ENCODE measurements around the gene FGD2.

DNA sequence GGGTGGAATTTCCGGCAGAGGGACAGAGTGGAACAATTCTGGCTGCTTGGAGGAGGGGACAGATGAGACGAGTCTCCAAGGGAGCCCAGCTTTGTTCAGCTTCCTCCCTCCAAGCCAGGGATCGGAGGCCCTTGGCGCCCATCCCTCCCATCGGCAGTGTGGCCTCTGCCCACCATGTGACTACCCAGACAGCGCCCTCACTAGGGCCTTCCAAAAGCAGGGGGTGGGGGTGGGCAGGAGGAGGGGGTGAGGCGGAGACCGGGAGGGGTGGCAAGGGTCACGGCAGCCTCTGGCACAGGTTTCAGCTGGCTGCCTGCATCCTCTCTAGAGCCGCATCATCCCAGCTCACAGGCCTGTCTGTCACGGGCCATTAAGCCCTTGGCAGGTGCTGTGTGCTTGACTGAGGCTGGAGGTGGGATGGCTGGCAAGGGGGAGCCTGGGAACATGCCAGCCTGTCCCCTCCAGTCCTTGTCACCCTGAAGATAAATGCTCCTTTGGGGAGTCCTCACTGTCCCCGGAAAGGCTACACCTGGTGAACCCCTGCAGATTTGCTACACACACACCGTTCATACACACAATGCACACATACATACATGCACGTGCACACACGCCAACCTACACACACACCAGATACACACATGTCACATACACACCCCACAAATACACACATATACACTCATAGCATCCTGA, 6.2 kb upstream of the FGD2 start:
- TF ChIP-seq, protein P1, sequence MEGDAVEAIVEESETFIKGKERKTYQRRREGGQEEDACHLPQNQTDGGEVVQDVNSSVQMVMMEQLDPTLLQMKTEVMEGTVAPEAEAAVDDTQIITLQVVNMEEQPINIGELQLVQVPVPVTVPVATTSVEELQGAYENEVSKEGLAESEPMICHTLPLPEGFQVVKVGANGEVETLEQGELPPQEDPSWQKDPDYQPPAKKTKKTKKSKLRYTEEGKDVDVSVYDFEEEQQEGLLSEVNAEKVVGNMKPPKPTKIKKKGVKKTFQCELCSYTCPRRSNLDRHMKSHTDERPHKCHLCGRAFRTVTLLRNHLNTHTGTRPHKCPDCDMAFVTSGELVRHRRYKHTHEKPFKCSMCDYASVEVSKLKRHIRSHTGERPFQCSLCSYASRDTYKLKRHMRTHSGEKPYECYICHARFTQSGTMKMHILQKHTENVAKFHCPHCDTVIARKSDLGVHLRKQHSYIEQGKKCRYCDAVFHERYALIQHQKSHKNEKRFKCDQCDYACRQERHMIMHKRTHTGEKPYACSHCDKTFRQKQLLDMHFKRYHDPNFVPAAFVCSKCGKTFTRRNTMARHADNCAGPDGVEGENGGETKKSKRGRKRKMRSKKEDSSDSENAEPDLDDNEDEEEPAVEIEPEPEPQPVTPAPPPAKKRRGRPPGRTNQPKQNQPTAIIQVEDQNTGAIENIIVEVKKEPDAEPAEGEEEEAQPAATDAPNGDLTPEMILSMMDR (conservative IDR thresholded peaks at IDR 0.05; ENCODE audit: low read depth, low read length): no peak
- no peak for TF ChIP-seq EZH2 (IDR thresholded peaks at IDR 0.05; ENCODE audit: low read length, unreplicated experiment)
- no peak for TF ChIP-seq EZH2phosphoT487 (IDR thresholded peaks at IDR 0.05; ENCODE audit: borderline replicate concordance, low read length)
